Activated naive CD4-positive, alpha-beta T cell treated with anti-CD3 and anti-CD28 coated beads, Interleukin-2, amount 50 U/mL, for 72 hours (primary cell): Measurements from ENCODE around the gene ZGPAT. TPM values are rescaled to one million over a fixed set of nuclear protein-coding genes. Genes with fewer than 3 reads are reported as not detected.
"Not testable (repeated sequence)": the region's sequence is repeated elsewhere in the genome, so short reads cannot be mapped to it uniquely, and the experiment has no call there.

Source experiments
- ATAC-seq, 2 donors: fragments of 150-1000 bp; cut with Tn5 transposase; 2 replicates each; pipeline ENCODE4 v1.10.0; 2021; ENCODE audit warnings: mild to moderate bottlenecking in 2 of 2, moderate library complexity in 2 of 2
- DNase-seq, 2 donors: peaks; one replicate each; pipeline ENCODE4 v3.0.0; 2021 to 2022; ENCODE audit warnings: low spot score in 2 of 2
- H3K27ac Mint-ChIP-seq, 2 donors: one replicate each; pipeline ENCODE4 v1.8.0; 2022; ENCODE audit warnings: mild to moderate bottlenecking in 2 of 2, mixed read lengths in 2 of 2
- H3K36me3 Mint-ChIP-seq, 2 donors: one replicate each; pipeline ENCODE4 v1.8.0; 2022; ENCODE audit warnings: mixed read lengths in 2 of 2
- H3K9me3 Mint-ChIP-seq, 2 donors: one replicate each; pipeline ENCODE4 v1.8.0; 2022; ENCODE audit warnings: mixed read lengths in 2 of 2
- total RNA-seq, 2 donors: library from RNA; stranded (reverse); gene quantifications; one replicate each; pipeline ENCODE4 v1.2.3, GENCODE V29; 2022

The ZGPAT gene, protein sequence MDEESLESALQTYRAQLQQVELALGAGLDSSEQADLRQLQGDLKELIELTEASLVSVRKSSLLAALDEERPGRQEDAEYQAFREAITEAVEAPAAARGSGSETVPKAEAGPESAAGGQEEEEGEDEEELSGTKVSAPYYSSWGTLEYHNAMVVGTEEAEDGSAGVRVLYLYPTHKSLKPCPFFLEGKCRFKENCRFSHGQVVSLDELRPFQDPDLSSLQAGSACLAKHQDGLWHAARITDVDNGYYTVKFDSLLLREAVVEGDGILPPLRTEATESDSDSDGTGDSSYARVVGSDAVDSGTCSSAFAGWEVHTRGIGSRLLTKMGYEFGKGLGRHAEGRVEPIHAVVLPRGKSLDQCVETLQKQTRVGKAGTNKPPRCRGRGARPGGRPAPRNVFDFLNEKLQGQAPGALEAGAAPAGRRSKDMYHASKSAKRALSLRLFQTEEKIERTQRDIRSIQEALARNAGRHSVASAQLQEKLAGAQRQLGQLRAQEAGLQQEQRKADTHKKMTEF
- 10 to 100 TPM; 12.5 to 24.0 TPM for total RNA-seq

DNA sequence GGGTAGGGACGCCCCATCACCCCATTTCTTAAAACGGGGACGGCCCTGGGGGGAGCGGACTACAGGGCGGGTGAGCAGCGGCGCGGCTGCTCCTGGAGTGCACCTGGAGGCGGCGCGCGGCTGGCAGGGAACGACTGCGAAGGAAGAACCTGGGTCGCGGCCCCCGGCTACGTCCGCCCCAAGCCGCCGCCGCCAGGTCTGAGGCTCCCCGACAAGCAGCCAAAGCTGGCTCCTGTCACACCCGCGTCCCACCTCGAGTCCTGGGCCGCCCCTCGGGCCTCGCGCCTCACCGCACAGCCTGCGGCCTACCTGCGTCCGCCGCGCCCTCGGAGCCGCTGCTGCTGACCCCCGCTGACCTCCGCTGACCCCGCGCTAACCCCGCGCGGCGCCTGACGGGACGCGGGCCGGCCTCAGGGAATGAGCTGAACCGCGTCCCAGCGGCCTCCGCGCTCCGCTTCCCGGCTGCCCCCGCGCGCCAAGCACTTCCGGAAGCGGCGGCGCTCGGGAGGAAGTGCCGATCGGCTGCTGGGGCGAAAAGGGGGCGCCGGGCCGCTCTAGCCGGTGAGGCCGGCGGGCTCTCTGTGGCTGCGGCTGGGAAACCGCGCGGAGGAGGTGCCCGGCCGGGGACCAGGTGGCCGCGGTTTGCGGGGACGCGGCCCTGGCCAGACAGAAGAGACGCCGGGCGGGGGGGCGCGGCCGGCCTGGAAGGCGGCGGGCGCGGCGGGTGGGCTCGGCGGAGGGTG lies at the start of gene ZGPAT, which contains the start of gene ARFRP1:
Gene ZGPAT (plus strand): TSS at position 482 of the 743 bp plus-strand sequence. CDS start 542 bp downstream, outside the sequence.
Gene ARFRP1 (minus strand): TSS at position 419 of the 743 bp plus-strand sequence. CDS start 885 bp downstream, outside the sequence.
- Mint-ChIP-seq H3K36me3 (peaks cover 25 to 40% of the 10 kb centered on the region in 2 donors), H3K9me3 (peaks cover 0 to 6% of the 10 kb centered on the region in 2 donors), H3K27ac (peak within 1 kb of the TSS; percentile 91 to 93)
- ATAC-seq (peak; percentile 84 to 87), DNase-seq (peak; percentile 85 to 87)

DNA sequence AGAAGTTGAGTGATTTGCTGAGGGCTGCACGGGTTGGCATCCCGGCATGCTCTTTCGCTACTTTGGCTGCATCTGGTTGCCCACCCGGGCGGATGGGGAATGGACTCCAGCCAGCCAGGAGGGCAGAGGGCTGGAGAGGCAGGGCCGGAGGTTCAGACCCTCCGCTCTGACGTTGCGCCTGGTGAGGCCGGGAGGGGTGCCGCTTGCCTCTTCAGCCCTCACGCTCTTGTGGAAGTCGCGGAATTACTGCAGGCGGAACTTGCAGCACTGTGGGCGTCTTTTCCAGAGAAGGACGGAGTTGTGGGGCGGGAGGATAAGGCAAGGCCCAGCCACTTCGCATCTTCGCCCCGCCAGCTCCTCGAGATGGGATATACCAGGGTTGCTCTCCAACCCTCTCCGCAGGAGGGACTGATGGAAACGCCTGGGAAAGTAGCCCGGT lies 49.1 kb upstream of the ZGPAT start:
- DNase-seq (no peak), ATAC-seq (peak; percentile 20 to 28)
- Mint-ChIP-seq H3K9me3 (no peaks in the 10 kb centered on the region), H3K27ac (peak overlapping the region; percentile 93 to 97), H3K36me3 (peaks cover 7 to 22% of the 10 kb centered on the region in 2 donors)

DNA sequence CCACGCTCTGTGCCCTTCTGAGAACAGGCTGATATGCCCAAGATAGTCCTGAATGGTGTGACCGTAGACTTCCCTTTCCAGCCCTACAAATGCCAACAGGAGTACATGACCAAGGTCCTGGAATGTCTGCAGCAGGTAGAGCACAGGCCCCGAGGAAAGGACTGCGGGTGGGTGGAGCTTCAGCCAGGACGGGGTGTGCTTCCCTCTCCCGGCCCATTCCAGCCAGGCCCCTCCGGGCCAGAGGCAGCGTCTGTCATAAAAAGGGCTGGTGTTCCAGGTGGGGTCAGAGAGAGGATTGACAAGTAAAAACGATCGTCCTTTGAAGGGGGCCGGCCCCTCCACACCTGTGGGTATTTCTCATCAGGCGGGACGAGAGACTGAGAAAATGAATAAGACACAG lies 48.5 kb upstream of the ZGPAT start:
- no peaks in the 10 kb centered on the region for H3K9me3 Mint-ChIP-seq
- DNase-seq (no peak), ATAC-seq (no peak)
- peak overlapping the region; percentile 68 to 93 for H3K27ac Mint-ChIP-seq
- peaks cover 7 to 22% of the 10 kb centered on the region in 2 donors for H3K36me3 Mint-ChIP-seq

DNA sequence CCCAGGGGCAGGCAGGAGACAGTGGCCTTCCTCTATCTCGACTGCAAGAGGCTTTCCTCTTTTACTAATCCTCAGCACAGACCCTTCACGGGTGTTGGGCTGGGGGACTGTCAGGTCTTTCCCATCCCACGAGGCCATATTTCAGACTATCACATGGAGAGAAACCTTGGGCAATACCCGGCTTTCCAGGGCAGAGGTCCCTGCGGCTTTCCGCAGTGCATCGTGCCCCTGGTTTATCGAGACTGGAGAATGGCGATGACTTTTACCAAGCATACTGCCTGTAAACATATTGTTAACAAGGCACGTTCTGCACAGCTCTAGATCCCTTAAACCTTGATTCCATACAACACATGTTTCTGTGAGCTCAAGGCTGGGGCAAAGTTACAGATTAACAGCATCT lies 47.7 kb upstream of the ZGPAT start:
- not testable (repeated sequence) for DNase-seq, ATAC-seq, H3K9me3 Mint-ChIP-seq, H3K27ac Mint-ChIP-seq
- peaks cover 7 to 22% of the 10 kb centered on the region in 2 donors for H3K36me3 Mint-ChIP-seq

DNA sequence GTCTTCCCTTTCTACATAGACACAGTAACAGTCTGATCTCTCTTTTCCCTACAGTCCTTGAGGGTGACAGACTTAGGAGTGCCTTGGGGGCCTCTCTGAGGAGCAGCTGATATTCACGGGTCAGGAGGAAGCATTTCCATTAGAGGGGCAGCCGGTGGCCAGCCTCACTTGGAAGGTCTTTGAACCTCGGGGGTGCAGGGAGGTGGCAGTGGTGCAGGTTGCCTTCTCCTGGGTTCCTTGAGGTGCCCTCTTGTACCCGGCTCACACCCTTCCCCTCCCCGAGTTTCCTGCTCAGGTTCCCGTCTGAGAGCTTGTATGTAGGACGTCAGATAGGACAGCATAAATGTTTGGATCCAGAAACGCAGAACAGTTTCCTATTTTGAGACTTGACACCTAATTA lies 47.2 kb upstream of the ZGPAT start:
- peaks cover 7 to 22% of the 10 kb centered on the region in 2 donors for H3K36me3 Mint-ChIP-seq
- no peak overlapping the region for H3K27ac Mint-ChIP-seq
- no peaks in the 10 kb centered on the region for H3K9me3 Mint-ChIP-seq
- DNase-seq (no peak), ATAC-seq (no peak)

DNA sequence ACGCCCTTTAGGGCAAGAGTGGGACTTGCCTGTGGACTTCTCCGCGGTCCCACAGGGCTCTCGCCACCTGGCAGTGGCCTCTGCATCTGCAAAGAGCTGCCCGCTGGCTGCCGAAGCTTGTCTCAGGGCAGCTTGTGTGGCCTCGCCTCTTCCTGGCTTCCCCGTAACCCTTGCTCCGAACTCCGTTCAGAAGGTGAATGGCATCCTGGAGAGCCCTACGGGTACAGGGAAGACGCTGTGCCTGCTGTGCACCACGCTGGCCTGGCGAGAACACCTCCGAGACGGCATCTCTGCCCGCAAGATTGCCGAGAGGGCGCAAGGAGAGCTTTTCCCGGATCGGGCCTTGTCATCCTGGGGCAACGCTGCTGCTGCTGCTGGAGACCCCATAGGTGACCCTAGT lies 46.7 kb upstream of the ZGPAT start:
- H3K9me3 Mint-ChIP-seq, result no peaks in the 10 kb centered on the region
- no peak overlapping the region for H3K27ac Mint-ChIP-seq
- peaks cover 7 to 22% of the 10 kb centered on the region in 2 donors for H3K36me3 Mint-ChIP-seq
- ATAC-seq, result no peak
- DNase-seq, result no peak

DNA sequence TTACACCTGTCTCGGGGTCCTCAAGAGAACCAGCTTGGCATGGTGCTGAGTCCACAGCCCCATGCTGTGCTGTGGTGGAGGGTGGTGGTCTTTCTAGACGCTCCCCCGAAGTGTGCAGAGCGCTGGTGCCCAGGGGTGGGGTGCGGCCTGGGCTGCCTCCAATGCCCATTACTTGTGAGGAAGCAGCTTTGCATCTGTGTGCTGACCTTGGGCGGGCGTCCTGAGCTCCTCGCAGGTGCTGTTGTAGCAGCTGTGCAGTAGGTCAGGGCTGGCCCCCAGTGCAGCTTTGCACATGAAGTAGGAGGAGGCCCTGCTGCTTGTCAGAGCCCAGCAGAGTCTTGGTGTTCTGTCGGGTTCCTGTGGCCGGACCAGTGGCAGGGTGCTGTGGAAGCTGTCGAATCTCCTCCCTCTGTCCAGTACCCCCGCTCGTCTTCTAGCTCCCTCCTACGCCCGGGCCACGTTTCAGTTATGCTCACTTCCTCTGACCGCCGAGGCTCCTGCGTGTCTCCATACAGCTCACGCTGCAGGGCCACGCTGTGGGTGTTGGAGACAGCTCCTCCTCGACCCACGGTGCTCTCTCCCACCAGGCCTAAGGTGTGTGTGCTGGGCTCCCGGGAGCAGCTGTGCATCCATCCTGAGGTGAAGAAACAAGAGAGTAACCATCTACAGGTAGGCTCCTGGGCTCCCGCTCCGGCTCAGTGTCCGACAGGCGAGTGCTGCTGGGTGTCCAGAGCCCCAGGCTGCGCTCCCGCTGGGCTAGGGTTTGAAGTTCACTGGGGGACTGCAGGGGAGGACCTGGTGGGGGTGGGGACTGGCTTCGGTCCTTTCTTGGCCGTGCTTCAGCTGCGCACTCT lies 45.7 kb upstream of the ZGPAT start:
- ATAC-seq (no peak), DNase-seq (no peak)
- H3K27ac Mint-ChIP-seq, result peak overlapping the region in 1 of 2 donors; percentile 50
- peaks cover 7 to 22% of the 10 kb centered on the region in 2 donors for H3K36me3 Mint-ChIP-seq
- H3K9me3 Mint-ChIP-seq, result no peaks in the 10 kb centered on the region

DNA sequence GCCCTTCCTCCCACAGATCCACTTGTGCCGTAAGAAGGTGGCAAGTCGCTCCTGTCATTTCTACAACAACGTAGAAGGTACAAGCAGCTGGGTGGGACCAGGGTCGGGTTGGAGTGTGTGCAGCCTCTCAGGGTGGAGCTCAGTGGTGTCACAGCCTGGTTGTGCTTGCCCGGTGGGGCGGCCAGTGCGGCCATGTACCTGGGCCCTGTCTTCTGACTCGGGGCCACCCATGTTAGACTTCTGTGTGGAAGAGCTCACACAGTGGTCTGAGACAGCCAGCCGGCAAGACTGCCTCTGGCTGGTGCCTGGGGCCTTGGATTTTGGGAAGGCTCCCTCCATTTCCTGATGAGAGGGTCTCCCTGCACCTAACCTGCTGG lies 45.0 kb upstream of the ZGPAT start:
- H3K27ac Mint-ChIP-seq, result no peak overlapping the region
- peaks cover 7 to 18% of the 10 kb centered on the region in 2 donors for H3K36me3 Mint-ChIP-seq
- DNase-seq (no peak), ATAC-seq (no peak)
- H3K9me3 Mint-ChIP-seq, result no peaks in the 10 kb centered on the region

DNA sequence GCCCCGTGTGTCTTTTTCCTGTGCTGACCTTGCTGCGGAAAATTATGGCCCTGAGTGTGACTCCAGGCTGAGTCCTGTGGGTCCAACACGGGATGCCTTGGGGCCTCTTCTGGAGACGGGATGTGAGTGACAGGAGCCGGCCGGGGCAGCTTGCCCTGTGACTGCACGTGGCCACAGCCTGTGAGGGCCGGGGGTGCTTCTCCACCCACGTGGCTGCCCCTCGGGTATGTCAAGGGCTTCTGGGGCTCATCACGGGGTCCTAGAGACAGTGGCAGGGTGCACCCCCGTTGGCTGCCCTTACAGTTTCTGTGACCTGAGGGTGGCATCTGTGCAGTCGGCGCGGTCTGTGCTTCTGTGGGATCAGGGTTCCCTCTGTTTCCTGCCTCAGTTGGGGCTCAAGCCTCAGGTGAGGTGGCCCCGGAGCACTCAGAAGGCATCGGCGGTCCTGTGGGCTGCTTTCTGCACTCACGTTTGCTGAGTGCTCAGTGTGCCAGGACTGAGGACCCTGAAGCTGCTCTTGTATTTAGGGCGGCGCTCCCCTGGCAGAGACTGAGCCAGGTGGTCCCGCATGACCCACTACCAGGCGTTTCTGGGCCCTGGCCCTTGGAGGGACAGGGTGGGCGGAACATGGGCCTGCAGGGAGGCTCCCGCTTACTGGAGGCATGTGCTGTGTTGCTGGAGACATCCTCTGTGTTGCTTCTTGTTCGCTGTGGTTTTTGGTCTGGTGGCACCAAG lies 44.3 kb upstream of the ZGPAT start:
- peaks cover 9 to 11% of the 10 kb centered on the region in 2 donors for H3K36me3 Mint-ChIP-seq
- no peaks in the 10 kb centered on the region for H3K9me3 Mint-ChIP-seq
- ATAC-seq (no peak), DNase-seq (no peak)
- no peak overlapping the region for H3K27ac Mint-ChIP-seq

DNA sequence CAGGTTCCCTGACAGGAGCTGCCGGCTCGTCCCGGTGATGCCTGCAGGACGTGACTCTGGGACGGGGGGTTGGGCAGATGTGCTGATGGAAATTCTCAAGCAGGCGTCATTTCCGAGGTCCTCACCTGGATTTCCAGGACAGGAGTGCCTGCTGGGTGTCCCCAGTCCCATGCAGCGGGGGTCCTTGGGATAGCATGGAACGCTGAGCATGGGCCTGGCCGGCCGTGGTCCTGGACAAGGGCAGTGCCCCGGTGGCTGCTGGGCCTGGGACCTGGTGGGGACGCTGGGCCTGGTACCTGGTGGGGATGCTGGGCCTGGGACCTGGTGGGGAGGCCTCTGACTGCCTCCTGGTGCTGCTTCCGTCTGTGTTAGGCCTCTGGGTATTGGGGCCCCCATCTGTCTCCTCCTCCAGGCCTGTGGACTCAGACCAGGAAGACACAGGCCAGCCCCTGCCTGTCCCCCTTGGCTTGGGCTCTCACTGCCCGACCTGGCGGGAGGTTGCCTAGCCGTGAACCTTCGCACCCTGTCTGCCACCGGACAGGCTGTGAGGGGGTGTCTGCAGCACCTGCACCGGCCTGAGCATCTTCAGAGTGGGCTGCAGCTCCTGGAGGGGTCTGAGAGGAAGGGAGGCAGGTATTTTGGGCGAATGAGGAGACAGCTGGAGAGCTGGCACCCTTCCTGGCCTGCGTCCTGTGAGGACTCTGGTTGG lies 43.5 kb upstream of the ZGPAT start:
- H3K27ac Mint-ChIP-seq, result no peak overlapping the region
- no peak for ATAC-seq
- DNase-seq, result no peak
- H3K36me3 Mint-ChIP-seq, result peaks cover 3 to 6% of the 10 kb centered on the region in 2 donors
- H3K9me3 Mint-ChIP-seq, result no peaks in the 10 kb centered on the region

DNA sequence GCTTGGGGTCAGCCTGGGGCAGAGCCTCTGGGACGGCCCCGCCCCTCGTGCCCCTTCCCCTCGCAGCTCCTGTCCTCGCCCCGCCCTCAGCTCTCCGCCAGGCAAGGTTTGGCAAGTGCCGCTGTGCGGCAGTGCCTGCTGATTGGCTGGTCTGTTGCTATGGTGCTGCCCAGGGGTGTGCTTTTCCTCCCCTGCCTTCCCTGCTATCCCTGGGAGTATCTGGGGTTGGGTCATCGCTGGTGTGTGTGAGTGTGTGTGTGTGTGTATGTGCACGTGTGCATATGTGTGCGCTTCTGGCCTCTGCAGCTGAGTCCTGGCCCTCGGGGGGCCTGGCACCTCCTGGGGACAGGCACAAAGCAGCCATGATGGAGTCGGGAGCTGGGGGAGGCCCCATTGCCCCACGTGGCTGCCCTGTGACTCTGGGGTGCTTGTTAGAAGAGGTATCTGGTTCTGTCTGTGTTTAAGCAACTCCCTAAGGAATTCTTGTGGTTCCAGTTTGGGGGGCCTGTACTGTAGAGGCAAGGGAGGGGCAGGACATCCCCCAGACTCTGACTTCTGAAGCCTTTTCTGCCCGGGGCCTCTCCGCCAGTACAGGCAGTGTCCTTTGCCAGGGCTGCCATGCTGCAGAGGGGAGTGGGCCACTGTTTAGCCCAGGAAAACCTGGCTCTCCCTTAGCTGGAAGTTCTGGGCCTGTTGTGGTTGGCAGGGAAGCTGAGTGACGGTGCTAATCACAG lies 42.8 kb upstream of the ZGPAT start:
- no peak for ATAC-seq
- peak overlapping the region in 1 of 2 donors; percentile 50 for H3K27ac Mint-ChIP-seq

DNA sequence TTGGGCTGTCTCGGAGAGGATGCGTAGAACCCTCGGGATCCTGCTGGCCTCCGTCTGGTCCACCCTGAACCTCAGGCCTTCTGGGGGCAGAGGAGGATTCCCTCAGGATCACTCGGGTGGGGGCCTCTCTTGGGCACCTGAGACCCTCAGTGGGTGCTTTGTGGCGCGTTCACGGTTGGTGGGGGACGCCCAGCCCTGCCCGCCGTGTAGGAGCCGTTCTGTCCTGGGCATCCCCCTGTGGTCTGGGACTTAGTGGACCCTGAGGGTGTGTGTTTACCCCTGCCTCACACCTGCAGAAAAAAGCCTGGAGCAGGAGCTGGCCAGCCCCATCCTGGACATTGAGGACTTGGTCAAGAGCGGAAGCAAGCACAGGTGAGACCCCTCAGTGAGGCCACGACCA lies 42.1 kb upstream of the ZGPAT start:
- peaks cover 0 to 6% of the 10 kb centered on the region in 2 donors for H3K36me3 Mint-ChIP-seq
- ATAC-seq (no peak), DNase-seq (no peak)
- no peak overlapping the region for H3K27ac Mint-ChIP-seq
- no peaks in the 10 kb centered on the region for H3K9me3 Mint-ChIP-seq

More for the DNA sequence above, 42.8 kb upstream of the ZGPAT start:
- H3K36me3 Mint-ChIP-seq, result peaks cover 0 to 6% of the 10 kb centered on the region in 2 donors
- DNase-seq, result no peak
- no peaks in the 10 kb centered on the region for H3K9me3 Mint-ChIP-seq

DNA sequence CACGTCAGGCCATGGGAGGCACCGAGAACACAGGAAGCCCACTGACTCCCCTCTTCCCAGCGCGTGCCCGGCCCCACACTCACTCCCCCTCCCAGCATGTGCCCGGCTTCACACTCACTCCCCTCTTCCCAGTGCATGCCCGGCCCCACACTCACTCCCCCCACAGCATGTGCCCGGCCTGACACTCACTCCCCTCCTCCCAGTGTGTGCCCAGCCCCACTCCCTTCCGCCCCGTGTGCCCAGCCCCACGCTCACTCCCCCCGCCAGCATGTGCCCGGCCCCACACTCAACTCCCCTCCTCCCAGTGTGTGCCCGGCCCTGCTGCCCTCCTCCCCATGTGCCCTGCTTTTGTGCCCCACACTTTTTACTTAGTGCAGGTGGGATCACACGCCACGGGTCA lies 40.0 kb upstream of the ZGPAT start:
- H3K9me3 Mint-ChIP-seq, result no peaks in the 10 kb centered on the region
- ATAC-seq, result no peak

DNA sequence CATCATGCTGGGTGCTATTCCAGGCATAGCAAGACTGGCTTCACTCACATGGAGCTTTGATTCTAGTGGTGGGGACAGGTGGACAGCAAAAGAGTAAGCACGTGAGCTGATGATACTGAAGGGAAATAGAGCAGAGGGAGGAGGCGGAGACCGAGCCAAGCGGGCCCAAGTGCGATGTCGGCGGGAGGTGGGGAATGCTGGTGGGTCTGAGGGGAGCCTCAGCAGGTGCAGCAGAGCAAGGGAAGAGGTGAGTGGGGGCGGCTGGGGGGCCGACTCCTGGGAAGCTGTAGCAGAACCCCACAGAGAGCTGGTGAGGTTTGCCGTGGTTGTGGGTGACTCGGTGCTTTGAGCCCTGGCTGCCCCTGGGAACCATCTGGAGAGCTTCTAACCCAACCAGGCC lies 39.5 kb upstream of the ZGPAT start:
- Mint-ChIP-seq H3K27ac (no peak overlapping the region), H3K36me3 (peaks cover 0 to 6% of the 10 kb centered on the region in 2 donors), H3K9me3 (no peaks in the 10 kb centered on the region)
- no peak for ATAC-seq
- no peak for DNase-seq

More for the DNA sequence above, 40.0 kb upstream of the ZGPAT start:
- H3K36me3 Mint-ChIP-seq, result peaks cover 0 to 6% of the 10 kb centered on the region in 2 donors
- DNase-seq, result no peak
- H3K27ac Mint-ChIP-seq, result no peak overlapping the region
